ENCODE results near the gene MYNN.
"Not testable (repeated sequence)": the region's sequence is repeated elsewhere in the genome, so short reads cannot be mapped to it uniquely, and the experiment has no call there.

Gene MYNN

GRCh38 chr3:169772897-169773816 is at the start of gene MYNN:
Gene MYNN, plus strand, starts transcription at chr3:169773396. Its CDS starts 900 bp downstream, at chr3:169774296.
- DNase-seq (ENCODE audit: low read depth in 4 of 4, low spot score in 1 of 4), result peak; percentile 77 to 90 (median 82)

- DNase-seq (ENCODE audit: low read depth in 4 of 4, low spot score in 1 of 4), result not testable (repeated sequence)
Measured at GRCh38 chr3:169731857-169732256, 41.3 kb upstream of the MYNN start.

GRCh38 chr3:169739067-169739466 is 34.1 kb upstream of the MYNN start:
- DNase-seq (ENCODE audit: low read depth in 4 of 4, low spot score in 1 of 4), result no peak

GRCh38 chr3:169744366-169745054 is 28.7 kb upstream of the MYNN start:
- no peak for DNase-seq (ENCODE audit: low read depth in 4 of 4, low spot score in 1 of 4)

GRCh38 chr3:169746924-169747323 is 26.3 kb upstream of the MYNN start:
- no peak for DNase-seq (ENCODE audit: low read depth in 4 of 4, low spot score in 1 of 4)

- no peak for DNase-seq (ENCODE audit: low read depth in 4 of 4, low spot score in 1 of 4)
Measured at GRCh38 chr3:169748670-169749069, 24.5 kb upstream of the MYNN start.

GRCh38 chr3:169750665-169751064 is 22.5 kb upstream of the MYNN start:
- DNase-seq (ENCODE audit: low read depth in 4 of 4, low spot score in 1 of 4), result no peak

- DNase-seq (ENCODE audit: low read depth in 4 of 4, low spot score in 1 of 4), result no peak
Measured at GRCh38 chr3:169751875-169752274, 21.3 kb upstream of the MYNN start.

GRCh38 chr3:169754711-169755110 is 18.5 kb upstream of the MYNN start:
- no peak for DNase-seq (ENCODE audit: low read depth in 4 of 4, low spot score in 1 of 4)

GRCh38 chr3:169755488-169755887 is 17.7 kb upstream of the MYNN start:
- DNase-seq (ENCODE audit: low read depth in 4 of 4, low spot score in 1 of 4), result no peak

- no peak for DNase-seq (ENCODE audit: low read depth in 4 of 4, low spot score in 1 of 4)
Measured at GRCh38 chr3:169758359-169758994, 14.7 kb upstream of the MYNN start.

GRCh38 chr3:169759256-169759655 is 13.9 kb upstream of the MYNN start:
- DNase-seq (ENCODE audit: low read depth in 4 of 4, low spot score in 1 of 4), result no peak

- no peak for DNase-seq (ENCODE audit: low read depth in 4 of 4, low spot score in 1 of 4)
Measured at GRCh38 chr3:169760479-169760878, 12.7 kb upstream of the MYNN start.

- peak in 2 of 4 experiments; percentile 34 to 50 for DNase-seq (ENCODE audit: low read depth in 4 of 4, low spot score in 1 of 4)
Measured at GRCh38 chr3:169764312-169764881, 8.8 kb upstream of the MYNN start.

GRCh38 chr3:169764882-169765612 is 8.1 kb upstream of the MYNN start, which contains the start of gene TERC:
Gene TERC, minus strand, starts transcription at chr3:169765060.
- peak; percentile 74 to 87 (median 80) for DNase-seq (ENCODE audit: low read depth in 4 of 4, low spot score in 1 of 4)

GRCh38 chr3:169769287-169770181 is 3.7 kb upstream of the MYNN start, which contains the start of gene ACTRT3:
Gene ACTRT3, minus strand, starts transcription at chr3:169769561. Its CDS starts 41 bp downstream, at chr3:169769520.
- DNase-seq (ENCODE audit: low read depth in 4 of 4, low spot score in 1 of 4), result peak in 2 of 4 experiments; percentile 43 to 50

GRCh38 chr3:169771497-169772304 is 1.5 kb upstream of the MYNN start:
- DNase-seq (ENCODE audit: low read depth in 4 of 4, low spot score in 1 of 4), result peak in 2 of 4 experiments; percentile 26 to 28

GRCh38 chr3:169772305-169772896 is 795 bp upstream of the MYNN start:
- DNase-seq (ENCODE audit: low read depth in 4 of 4, low spot score in 1 of 4), result peak in 2 of 4 experiments; percentile 53 to 57
